ENCODE data around the gene CA6. TPM values are rescaled to one million over a fixed set of nuclear protein-coding genes. Genes with fewer than 3 reads are reported as not detected.

The CA6 gene
- total and polyA plus RNA-seq, 2 donors (not counting 1 experiment from before 2014, with no cell fraction given) = not detected

DNA sequence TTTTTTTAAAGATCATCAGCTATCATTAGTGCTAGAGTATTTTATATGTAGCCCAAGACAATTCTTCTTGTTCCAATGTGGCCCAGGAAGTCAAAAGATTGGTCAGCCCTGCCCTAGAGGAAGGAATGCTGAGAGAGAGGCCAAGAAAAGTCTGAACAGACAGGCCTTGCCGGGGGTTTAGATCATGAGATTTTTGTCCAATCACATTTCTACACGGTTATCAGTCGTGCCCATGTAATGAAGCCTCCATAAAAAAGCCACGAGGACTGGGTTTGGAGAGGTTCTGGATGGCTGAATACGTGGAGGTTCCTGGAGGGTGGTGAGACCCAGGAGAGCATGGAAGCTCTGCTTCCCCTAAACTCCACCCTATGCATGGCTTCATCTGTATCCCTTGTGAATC is 42.9 kb upstream of the CA6 start:
- Histone ChIP-seq H3K9me3 (ENCODE audit: control extremely low read depth in 1 of 3, control insufficient read depth in 2 of 3, insufficient read depth in 1 of 3, low read length in 2 of 3) (peaks cover 0 to 7% (median 2%) of the 10 kb centered on the region in 3 donors), H2AFZ (ENCODE audit: insufficient read depth, low read depth, low read length, poor library complexity, severe bottlenecking) (no peak overlapping the region), H3K4me1 (ENCODE audit: control insufficient read depth in 2 of 2, insufficient read depth in 2 of 2, low read length in 2 of 2) (no peaks in the 10 kb centered on the region), H3K9ac (ENCODE audit: low read length) (no peak overlapping the region), H3K36me3 (replicated peaks in 1 of 2; ENCODE audit: control extremely low read depth in 1 of 2, control insufficient read depth in 1 of 2, extremely low read depth in 1 of 2, insufficient read depth in 2 of 2, low read length in 1 of 2) (no peaks in the 10 kb centered on the region), H3K4me3 (ENCODE audit: control extremely low read depth in 1 of 5, extremely low read depth in 1 of 5, insufficient read depth in 1 of 5, low read depth in 2 of 5, low read length in 4 of 5) (no peak overlapping the region), H3K27me3 (replicated peaks in 1 of 4; ENCODE audit: control extremely low read depth in 1 of 4, control insufficient read depth in 3 of 4, insufficient read depth in 4 of 4, low read length in 3 of 4) (no peaks in the 10 kb centered on the region), H4K20me1 (ENCODE audit: control insufficient read depth, insufficient read depth, low read length, poor library complexity, severe bottlenecking) (no peaks in the 10 kb centered on the region), H3K27ac (ENCODE audit: low read length in 2 of 2) (no peak overlapping the region), H3K4me2 (replicated peaks; ENCODE audit: low read depth, low read length, poor library complexity, severe bottlenecking) (no peak overlapping the region), H3K79me2 (ENCODE audit: control insufficient read depth, insufficient read depth, low read length) (no peaks in the 10 kb centered on the region)
- no peaks in the 10 kb centered on the region for H3K9me3 Mint-ChIP-seq (ENCODE audit: insufficient read depth)
- intact Hi-C loops (cut with micrococcal nuclease) = no loop called here
- ATAC-seq (ENCODE audit: low read depth) (no peak), DNase-seq (no peak)
- POLR2A ChIA-PET = no interaction called here
- no peak overlapping the region for H3K27ac Mint-ChIP-seq
- H3K4me1 Mint-ChIP-seq = no peaks in the 10 kb centered on the region
- CTCF ChIA-PET = no interaction called here
- no peaks in the 10 kb centered on the region for H3K27me3 Mint-ChIP-seq
- TF ChIP-seq, protein P1, sequence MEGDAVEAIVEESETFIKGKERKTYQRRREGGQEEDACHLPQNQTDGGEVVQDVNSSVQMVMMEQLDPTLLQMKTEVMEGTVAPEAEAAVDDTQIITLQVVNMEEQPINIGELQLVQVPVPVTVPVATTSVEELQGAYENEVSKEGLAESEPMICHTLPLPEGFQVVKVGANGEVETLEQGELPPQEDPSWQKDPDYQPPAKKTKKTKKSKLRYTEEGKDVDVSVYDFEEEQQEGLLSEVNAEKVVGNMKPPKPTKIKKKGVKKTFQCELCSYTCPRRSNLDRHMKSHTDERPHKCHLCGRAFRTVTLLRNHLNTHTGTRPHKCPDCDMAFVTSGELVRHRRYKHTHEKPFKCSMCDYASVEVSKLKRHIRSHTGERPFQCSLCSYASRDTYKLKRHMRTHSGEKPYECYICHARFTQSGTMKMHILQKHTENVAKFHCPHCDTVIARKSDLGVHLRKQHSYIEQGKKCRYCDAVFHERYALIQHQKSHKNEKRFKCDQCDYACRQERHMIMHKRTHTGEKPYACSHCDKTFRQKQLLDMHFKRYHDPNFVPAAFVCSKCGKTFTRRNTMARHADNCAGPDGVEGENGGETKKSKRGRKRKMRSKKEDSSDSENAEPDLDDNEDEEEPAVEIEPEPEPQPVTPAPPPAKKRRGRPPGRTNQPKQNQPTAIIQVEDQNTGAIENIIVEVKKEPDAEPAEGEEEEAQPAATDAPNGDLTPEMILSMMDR (IDR thresholded peaks at IDR 0.05) = no peak
- no peak for TF ChIP-seq EZH2 (IDR thresholded peaks at IDR 0.05; ENCODE audit: borderline replicate concordance, insufficient read depth, low read depth, low read length, poor library complexity, severe bottlenecking)
- H3K4me3 Mint-ChIP-seq = no peak overlapping the region
- 100% methylated on average over 1 of the region's 5 CpGs for WGBS (ENCODE audit: insufficient coverage)

DNA sequence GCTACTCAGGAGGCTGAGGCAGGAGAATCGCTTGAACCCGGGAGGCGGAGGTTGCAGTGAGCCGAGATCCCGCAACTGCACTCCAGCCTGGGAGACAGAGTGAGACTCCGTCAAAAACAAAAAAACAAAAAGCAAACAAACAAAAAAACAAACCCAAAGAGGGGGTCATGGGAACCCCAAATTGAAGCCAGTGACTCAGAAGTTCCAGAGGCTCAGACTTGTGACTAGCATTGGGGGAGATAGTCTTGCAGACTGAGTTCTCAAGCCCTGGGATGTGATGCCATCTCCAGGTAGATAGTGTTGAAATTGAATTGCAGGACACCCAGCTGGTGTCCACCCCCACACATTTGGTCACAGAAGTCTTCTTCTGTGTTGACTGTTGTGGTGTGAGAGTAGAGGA is 42.3 kb upstream of the CA6 start:
- H3K4me1 Mint-ChIP-seq = no peaks in the 10 kb centered on the region
- Histone ChIP-seq H3K27ac (ENCODE audit: low read length in 2 of 2) (no peak overlapping the region), H4K20me1 (ENCODE audit: control insufficient read depth, insufficient read depth, low read length, poor library complexity, severe bottlenecking) (no peaks in the 10 kb centered on the region), H3K9me3 (ENCODE audit: control extremely low read depth in 1 of 3, control insufficient read depth in 2 of 3, insufficient read depth in 1 of 3, low read length in 2 of 3) (peaks cover 0 to 7% (median 0%) of the 10 kb centered on the region in 3 donors), H3K79me2 (ENCODE audit: control insufficient read depth, insufficient read depth, low read length) (no peaks in the 10 kb centered on the region), H3K4me1 (ENCODE audit: control insufficient read depth in 2 of 2, insufficient read depth in 2 of 2, low read length in 2 of 2) (no peaks in the 10 kb centered on the region), H3K27me3 (replicated peaks in 1 of 4; ENCODE audit: control extremely low read depth in 1 of 4, control insufficient read depth in 3 of 4, insufficient read depth in 4 of 4, low read length in 3 of 4) (no peaks in the 10 kb centered on the region), H3K9ac (ENCODE audit: low read length) (no peak overlapping the region), H3K4me2 (replicated peaks; ENCODE audit: low read depth, low read length, poor library complexity, severe bottlenecking) (no peak overlapping the region), H2AFZ (ENCODE audit: insufficient read depth, low read depth, low read length, poor library complexity, severe bottlenecking) (no peak overlapping the region), H3K4me3 (ENCODE audit: control extremely low read depth in 1 of 5, extremely low read depth in 1 of 5, insufficient read depth in 1 of 5, low read depth in 2 of 5, low read length in 4 of 5) (no peak overlapping the region), H3K36me3 (replicated peaks in 1 of 2; ENCODE audit: control extremely low read depth in 1 of 2, control insufficient read depth in 1 of 2, extremely low read depth in 1 of 2, insufficient read depth in 2 of 2, low read length in 1 of 2) (no peaks in the 10 kb centered on the region)
- TF ChIP-seq EZH2 (IDR thresholded peaks at IDR 0.05; ENCODE audit: borderline replicate concordance, insufficient read depth, low read depth, low read length, poor library complexity, severe bottlenecking) = no peak
- TF ChIP-seq, protein P1 (IDR thresholded peaks at IDR 0.05) = no peak
- 100% methylated on average over 5 of the region's 6 CpGs for WGBS (ENCODE audit: insufficient coverage)
- no peaks in the 10 kb centered on the region for H3K27me3 Mint-ChIP-seq
- POLR2A ChIA-PET = no interaction called here
- ATAC-seq (ENCODE audit: low read depth) (no peak), DNase-seq (no peak)
- CTCF ChIA-PET = no interaction called here
- intact Hi-C loops (cut with micrococcal nuclease) = no loop called here
- no peaks in the 10 kb centered on the region for H3K9me3 Mint-ChIP-seq (ENCODE audit: insufficient read depth)
- no peak overlapping the region for H3K27ac Mint-ChIP-seq
- H3K4me3 Mint-ChIP-seq = no peak overlapping the region
